ENCODE measurements around the gene MYO5A.

The MYO5A gene

DNA sequence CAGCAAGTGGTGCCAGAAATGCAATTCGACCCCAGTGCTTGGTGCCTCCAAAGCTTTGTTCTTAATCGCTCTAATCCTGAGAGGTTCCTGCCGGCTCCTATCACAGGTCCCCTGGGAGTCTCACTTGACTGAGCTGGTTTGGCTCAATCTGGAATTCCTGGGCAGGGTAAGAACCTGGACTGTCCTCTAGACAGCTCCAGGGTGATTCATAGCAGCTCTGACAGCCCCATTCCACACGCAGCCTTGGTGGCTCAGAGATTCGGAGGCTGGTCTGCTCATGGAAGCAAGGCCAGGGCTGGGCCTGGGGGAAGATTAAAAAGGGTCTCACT is 271.0 kb downstream of the MYO5A start:
- H3K27me3 ChIP-seq (ENCODE audit: insufficient read depth, low read length, poor library complexity, severe bottlenecking): no peaks in the 10 kb centered on the region
- no peaks in the 10 kb centered on the region for H3K79me2 ChIP-seq (ENCODE audit: insufficient read depth, low read length)
- no peaks in the 10 kb centered on the region for H3K9me3 ChIP-seq (ENCODE audit: insufficient read depth, low read depth, low read length)
- H3K4me2 ChIP-seq (ENCODE audit: low read depth, low read length, poor library complexity, severe bottlenecking): no peak overlapping the region
- H4K20me1 ChIP-seq (ENCODE audit: insufficient read depth, low read length, poor library complexity, severe bottlenecking): no peaks in the 10 kb centered on the region
- peaks cover 23% of the 10 kb centered on the region for H3K4me1 ChIP-seq (ENCODE audit: insufficient read depth, low read length, poor library complexity, severe bottlenecking)
- H3K9me2 ChIP-seq (replicated peaks; ENCODE audit: low read depth, low read length): no peaks in the 10 kb centered on the region
- no peak overlapping the region for H3K4me3 ChIP-seq (ENCODE audit: low read length, poor library complexity, severe bottlenecking)
- no peak overlapping the region for H3K9ac ChIP-seq (ENCODE audit: low read depth, low read length, poor library complexity, severe bottlenecking)
- H2AFZ ChIP-seq (ENCODE audit: low read length): no peak overlapping the region
- H3K36me3 ChIP-seq (ENCODE audit: insufficient read depth, low read length): no peaks in the 10 kb centered on the region
- TF ChIP-seq EZH2phosphoT487 (IDR thresholded peaks at IDR 0.05; ENCODE audit: borderline replicate concordance): no peak
- TF ChIP-seq, protein P1, sequence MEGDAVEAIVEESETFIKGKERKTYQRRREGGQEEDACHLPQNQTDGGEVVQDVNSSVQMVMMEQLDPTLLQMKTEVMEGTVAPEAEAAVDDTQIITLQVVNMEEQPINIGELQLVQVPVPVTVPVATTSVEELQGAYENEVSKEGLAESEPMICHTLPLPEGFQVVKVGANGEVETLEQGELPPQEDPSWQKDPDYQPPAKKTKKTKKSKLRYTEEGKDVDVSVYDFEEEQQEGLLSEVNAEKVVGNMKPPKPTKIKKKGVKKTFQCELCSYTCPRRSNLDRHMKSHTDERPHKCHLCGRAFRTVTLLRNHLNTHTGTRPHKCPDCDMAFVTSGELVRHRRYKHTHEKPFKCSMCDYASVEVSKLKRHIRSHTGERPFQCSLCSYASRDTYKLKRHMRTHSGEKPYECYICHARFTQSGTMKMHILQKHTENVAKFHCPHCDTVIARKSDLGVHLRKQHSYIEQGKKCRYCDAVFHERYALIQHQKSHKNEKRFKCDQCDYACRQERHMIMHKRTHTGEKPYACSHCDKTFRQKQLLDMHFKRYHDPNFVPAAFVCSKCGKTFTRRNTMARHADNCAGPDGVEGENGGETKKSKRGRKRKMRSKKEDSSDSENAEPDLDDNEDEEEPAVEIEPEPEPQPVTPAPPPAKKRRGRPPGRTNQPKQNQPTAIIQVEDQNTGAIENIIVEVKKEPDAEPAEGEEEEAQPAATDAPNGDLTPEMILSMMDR (conservative IDR thresholded peaks at IDR 0.05; ENCODE audit: low read length): no peak
- H3F3A ChIP-seq (ENCODE audit: low read depth): no peaks in the 10 kb centered on the region

Data from Loucy (cell line).